Right lobe of liver (tissue), 6 donors: Measurements from ENCODE around the gene RFX8. TPM values are rescaled to one million over a fixed set of nuclear protein-coding genes. Genes with fewer than 3 reads are reported as not detected.

Experiments used
- ATAC-seq, 4 donors: fragments of 200-7000 bp; cut with Tn5 transposase; one replicate each; pipeline ENCODE4 v1.9.1; 2020; ENCODE audit warnings: mild to moderate bottlenecking in 4 of 4, moderate library complexity in 4 of 4
- DNase-seq, 3 donors: peaks; one replicate each; pipeline ENCODE4 v3.0.0-alpha.2; 2020
- H3K27ac ChIP-seq, 3 donors: fragments of 200-600 bp; one replicate each; pipeline ENCODE4 v1.8.0; 2022
- H3K27me3 ChIP-seq, 2 donors: fragments of 200-600 bp; one replicate each; pipeline ENCODE4 v1.8.0; 2022
- H3K36me3 ChIP-seq, 4 donors: fragments of 200-600 bp; sonication (generic) in 1 of 4; one replicate each; pipeline versions ENCODE4 v1.5.1 to v1.8.0; 2017 to 2022; ENCODE audit warnings: control low read depth in 1 of 4
- H3K4me1 ChIP-seq, 4 donors: fragments of 200-600 bp; sonication (generic) in 1 of 4; one replicate each; pipeline versions ENCODE4 v1.5.1 to v1.8.0; 2017 to 2022; ENCODE audit warnings: control low read depth in 1 of 4
- H3K4me3 ChIP-seq, 3 donors: fragments of 200-600 bp; one replicate each; pipeline ENCODE4 v1.8.0; 2022
- H3K9me3 ChIP-seq, 4 donors: fragments of 200-600 bp; sonication (generic) in 1 of 4; one replicate each; pipeline versions ENCODE4 v1.5.1 to v1.8.0; 2017 to 2022; ENCODE audit warnings: control low read depth in 1 of 4
- POLR2A ChIP-seq: fragments of 450-650 bp; IDR thresholded peaks from one replicate; pipeline ENCODE4 v1.6.1; 2017; ENCODE audit warnings: antibody characterized with exemption, mild to moderate bottlenecking
- WGBS: methylation state at CpG from one replicate; pipeline ENCODE4 v1.1.6; 2018; ENCODE audit warnings: low coverage, low lambda C conversion rate; ENCODE audit not compliant: insufficient coverage; ENCODE audit errors: missing lambda C conversion rate; 5-methylcytosine and 5-hydroxymethylcytosine counted together
- intact Hi-C, 2 donors: fragments of 100-400 bp; cut with DNase I; formaldehyde crosslinking; loops; one replicate each; pipeline versions ENCODE4 v1.11.2 to v1.14.1; 2022
- total RNA-seq, 6 experiments: library from RNA; depleted of rRNA in 2 of 6; stranded (reverse); fragments of >200 nt in 2 of 6; fragmentation: NEBNext Ultra II Directional in 3 of 6; extraction: Animal tissue kit (Norgen Biotek cat#: 25700) in 3 of 6; gene quantifications; one replicate each; pipeline versions ENCODE4 v1.1.0 to v1.2.4, GENCODE V29; 2016 to 2023
- TF ChIP-seq, protein P1 (sequence below), 4 donors: fragments of 200-600 bp in 3 of 4; fragments of 450-650 bp in 1 of 4; IDR thresholded peaks; one replicate each; pipeline versions ENCODE4 v1.5.1 to v1.8.0; 2016 to 2022; ENCODE audit warnings: antibody characterized with exemption in 4 of 4, mild to moderate bottlenecking in 2 of 4
- donor health status: DM: no; HTN: yes; CAD: no.
- donor health status: DM: no; HTN: no; CAD: no.
- donor health status: DM: no; HTN: no; CAD: no.
- donor health status: DM: no; HTN: yes; CAD: no.
- donor health status: DM: no; HTN: yes; CAD: no.

The RFX8 gene
- total RNA-seq, 6 experiments from 2014 or later, result not detected

DNA sequence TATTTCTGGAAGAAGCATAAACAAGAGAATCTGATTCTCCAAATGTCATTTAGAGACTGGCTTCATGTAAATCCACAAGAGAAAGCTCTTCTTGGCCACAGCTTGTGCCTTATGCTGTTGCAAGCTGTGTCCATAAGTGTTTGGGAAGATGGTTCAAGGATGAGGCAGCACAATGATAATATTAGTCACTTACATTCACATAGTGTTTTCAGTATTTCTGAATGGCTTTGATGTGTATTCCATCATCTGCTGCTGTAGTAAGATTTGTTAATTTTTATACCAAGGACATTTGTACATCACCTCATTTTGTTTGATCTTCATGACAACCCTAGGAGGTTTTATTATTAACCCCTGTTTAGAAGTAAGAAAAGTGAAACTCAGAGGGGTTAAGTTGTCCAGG, 117.5 kb downstream of the RFX8 start:
- ATAC-seq, result no peak
- Histone ChIP-seq H3K36me3 (no peaks in the 10 kb centered on the region), H3K9me3 (no peaks in the 10 kb centered on the region), H3K27me3 (no peaks in the 10 kb centered on the region), H3K4me3 (no peak overlapping the region), H3K27ac (no peak overlapping the region), H3K4me1 (no peaks in the 10 kb centered on the region)
- TF ChIP-seq, protein P1, sequence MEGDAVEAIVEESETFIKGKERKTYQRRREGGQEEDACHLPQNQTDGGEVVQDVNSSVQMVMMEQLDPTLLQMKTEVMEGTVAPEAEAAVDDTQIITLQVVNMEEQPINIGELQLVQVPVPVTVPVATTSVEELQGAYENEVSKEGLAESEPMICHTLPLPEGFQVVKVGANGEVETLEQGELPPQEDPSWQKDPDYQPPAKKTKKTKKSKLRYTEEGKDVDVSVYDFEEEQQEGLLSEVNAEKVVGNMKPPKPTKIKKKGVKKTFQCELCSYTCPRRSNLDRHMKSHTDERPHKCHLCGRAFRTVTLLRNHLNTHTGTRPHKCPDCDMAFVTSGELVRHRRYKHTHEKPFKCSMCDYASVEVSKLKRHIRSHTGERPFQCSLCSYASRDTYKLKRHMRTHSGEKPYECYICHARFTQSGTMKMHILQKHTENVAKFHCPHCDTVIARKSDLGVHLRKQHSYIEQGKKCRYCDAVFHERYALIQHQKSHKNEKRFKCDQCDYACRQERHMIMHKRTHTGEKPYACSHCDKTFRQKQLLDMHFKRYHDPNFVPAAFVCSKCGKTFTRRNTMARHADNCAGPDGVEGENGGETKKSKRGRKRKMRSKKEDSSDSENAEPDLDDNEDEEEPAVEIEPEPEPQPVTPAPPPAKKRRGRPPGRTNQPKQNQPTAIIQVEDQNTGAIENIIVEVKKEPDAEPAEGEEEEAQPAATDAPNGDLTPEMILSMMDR (IDR thresholded peaks at IDR 0.05), result no peak
- no peak for TF ChIP-seq POLR2A
- no peak for DNase-seq
- intact Hi-C loops, result no loop called here

GRCh38 chr2:101356521-101356920, 118.4 kb downstream of the RFX8 start:
- H3K27me3 ChIP-seq, result no peaks in the 10 kb centered on the region
- H3K4me1 ChIP-seq, result no peaks in the 10 kb centered on the region
- TF ChIP-seq, protein P1 (IDR thresholded peaks at IDR 0.05), result no peak
- no peak for TF ChIP-seq POLR2A
- DNase-seq, result no peak
- no peak overlapping the region for H3K4me3 ChIP-seq
- intact Hi-C loops, result no loop called here
- no peaks in the 10 kb centered on the region for H3K36me3 ChIP-seq
- H3K27ac ChIP-seq, result no peak overlapping the region
- ATAC-seq, result no peak
- no peaks in the 10 kb centered on the region for H3K9me3 ChIP-seq
- 74% methylated on average over 2 of the region's 2 CpGs for WGBS

- Histone ChIP-seq H3K9me3 (no peaks in the 10 kb centered on the region), H3K4me3 (no peak overlapping the region), H3K27me3 (no peaks in the 10 kb centered on the region), H3K36me3 (no peaks in the 10 kb centered on the region), H3K4me1 (no peaks in the 10 kb centered on the region), H3K27ac (no peak overlapping the region)
- WGBS, result 71% methylated on average over 4 of the region's 6 CpGs
- ATAC-seq (no peak), DNase-seq (no peak)
- TF ChIP-seq POLR2A, result no peak
- TF ChIP-seq, protein P1 (IDR thresholded peaks at IDR 0.05), result no peak
- intact Hi-C loops, result no loop called here
Measured at GRCh38 chr2:101356055-101356454, 118.9 kb downstream of the RFX8 start.

- Histone ChIP-seq H3K4me1 (no peaks in the 10 kb centered on the region), H3K36me3 (no peaks in the 10 kb centered on the region), H3K27me3 (no peaks in the 10 kb centered on the region), H3K27ac (no peak overlapping the region), H3K9me3 (no peaks in the 10 kb centered on the region), H3K4me3 (no peak overlapping the region)
- 79% methylated on average over 6 of the region's 10 CpGs for WGBS
- TF ChIP-seq POLR2A, result no peak
- TF ChIP-seq, protein P1 (IDR thresholded peaks at IDR 0.05), result no peak
- DNase-seq, result no peak
- intact Hi-C loops, result no loop called here
- ATAC-seq, result no peak
Measured at GRCh38 chr2:101355401-101356054, 119.4 kb downstream of the RFX8 start.
